RKO (cell line): Measurements from ENCODE around the gene COL27A1.
"Not testable (repeated sequence)": the region's sequence is repeated elsewhere in the genome, so short reads cannot be mapped to it uniquely, and the experiment has no call there.

Experiments
- DNase-seq: peaks from one replicate; pipeline ENCODE4 v3.0.0-alpha.2; 2016; ENCODE audit warnings: low spot score

The COL27A1 gene

DNA sequence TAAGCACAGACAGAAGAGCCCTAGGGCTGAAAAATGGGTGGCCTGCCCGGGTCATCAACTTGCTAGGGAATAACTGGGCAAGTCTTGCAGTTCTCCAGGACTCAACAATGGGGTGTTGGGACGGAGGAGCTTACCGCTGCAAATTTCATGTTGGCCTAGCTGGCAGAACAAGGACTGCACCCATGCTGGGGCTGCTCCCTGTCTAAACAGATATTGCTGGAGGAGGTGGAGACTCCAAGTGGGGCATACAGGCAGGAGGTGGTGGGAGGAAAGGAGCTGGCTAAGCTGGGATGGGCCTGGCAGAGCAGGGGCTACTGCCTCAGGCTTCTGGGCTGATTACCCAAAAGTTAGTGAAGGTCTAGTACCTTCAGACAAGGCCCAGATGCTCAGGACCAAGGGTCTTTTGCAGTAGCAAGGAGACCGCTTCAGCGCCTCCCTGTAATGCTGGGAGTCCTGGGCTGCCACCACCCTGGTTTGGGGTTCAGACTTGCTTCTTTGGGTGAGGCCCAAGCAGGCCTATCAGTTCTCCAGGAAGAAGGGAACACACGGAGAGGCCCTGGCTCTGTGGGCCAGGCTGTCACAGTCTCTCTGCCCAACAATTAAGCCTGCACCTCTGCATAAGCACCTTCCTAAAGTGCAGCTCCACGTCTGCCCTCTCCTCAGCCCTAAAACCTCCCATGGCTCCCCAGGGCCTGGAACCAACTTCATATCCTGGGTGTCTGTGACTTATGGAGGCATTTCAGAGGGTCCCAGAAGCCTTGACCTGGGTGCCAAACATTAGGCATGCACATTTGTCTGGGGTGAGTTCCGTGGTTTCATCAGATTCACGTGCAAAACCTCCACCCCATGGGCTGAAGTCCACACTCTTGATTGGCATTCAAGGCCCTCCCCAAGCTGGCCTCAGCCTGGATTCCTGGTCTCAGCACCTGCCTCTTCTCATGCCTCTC is 32.0 kb upstream of the COL27A1 start:
- DNase-seq = no peak

DNA sequence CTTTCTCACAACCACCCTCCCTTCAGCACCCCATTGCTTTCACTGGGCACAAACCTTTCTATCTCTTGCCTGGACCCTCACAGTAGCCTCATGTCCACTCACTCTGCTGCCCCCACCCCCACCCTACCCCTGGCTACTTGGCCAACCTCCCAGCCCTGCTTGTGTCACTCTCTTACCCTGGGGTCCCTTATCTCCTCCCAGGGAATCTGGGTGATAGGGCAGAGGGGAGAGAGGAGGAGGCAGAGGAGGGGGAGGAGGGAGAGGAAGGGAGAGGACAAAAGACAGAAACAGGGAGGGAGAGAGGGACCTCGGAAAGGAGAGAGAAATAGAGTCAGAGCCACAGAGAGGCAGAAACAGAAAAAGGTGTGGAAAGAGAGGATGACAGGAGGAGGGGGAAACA is 31.2 kb upstream of the COL27A1 start:
- DNase-seq = no peak

DNA sequence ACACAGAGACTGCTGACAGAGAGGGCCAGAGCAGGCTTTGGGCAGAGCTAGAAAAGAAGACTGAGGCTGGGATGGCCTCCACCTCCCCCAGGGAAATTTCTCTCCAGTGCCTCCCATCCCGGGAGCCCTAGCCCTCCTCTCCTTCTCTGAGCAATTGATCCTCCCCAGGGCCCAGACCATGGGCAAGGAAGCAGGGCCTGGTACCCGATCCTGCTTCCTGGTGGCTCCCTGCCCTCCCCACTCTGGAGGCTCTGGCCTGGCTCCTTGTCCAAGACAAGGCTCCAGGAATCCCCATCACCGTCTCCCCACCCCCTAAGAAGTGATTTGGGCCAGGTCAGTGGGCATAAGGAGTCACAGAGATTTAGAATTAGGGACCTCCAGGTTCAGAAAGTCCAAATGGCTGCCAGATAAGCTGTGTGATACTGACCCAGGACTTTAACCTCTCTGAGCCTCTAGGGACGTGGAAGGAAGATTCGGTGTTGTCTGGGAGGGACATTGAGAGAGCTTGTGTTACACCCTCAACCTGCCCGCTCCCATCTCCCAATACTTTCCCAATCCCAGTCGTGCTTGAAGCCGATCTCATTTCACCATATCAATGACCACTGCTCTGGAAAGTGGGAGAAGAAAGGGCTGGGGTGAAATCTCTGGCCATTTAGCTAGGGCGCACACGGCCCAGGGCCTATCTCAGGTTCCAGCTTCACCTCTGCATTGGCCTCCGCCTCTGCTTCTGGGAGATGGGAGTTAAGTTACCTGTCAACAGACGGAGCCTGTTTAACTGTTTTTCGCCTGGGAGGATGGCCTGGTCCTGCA is 30.5 kb upstream of the COL27A1 start:
- DNase-seq = no peak

DNA sequence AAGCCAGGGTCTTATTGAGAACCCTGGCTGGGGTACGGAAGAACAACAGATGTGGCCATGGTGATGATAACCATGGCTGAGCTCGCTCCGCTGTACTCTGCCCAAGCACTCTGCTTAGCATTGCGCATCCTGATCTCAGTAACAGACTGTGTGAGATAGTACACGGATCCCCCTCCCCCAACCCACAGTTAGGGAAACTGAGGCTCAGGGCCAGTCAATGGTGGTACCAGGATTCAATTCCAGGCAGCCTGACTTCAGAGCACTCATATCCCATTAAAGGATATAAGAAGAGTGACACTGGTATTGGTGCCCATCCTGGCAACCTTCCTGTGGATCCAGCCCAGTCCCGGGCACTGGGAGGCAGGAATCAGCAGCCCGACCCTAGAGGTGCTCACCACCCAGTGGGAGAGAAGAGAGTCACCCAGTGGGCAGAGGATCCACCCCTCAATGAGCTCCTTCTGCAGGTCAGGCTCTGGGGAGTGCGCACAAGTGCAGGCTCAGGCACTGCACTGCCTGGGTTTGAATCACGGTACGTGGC is 29.8 kb upstream of the COL27A1 start:
- no peak for DNase-seq

DNA sequence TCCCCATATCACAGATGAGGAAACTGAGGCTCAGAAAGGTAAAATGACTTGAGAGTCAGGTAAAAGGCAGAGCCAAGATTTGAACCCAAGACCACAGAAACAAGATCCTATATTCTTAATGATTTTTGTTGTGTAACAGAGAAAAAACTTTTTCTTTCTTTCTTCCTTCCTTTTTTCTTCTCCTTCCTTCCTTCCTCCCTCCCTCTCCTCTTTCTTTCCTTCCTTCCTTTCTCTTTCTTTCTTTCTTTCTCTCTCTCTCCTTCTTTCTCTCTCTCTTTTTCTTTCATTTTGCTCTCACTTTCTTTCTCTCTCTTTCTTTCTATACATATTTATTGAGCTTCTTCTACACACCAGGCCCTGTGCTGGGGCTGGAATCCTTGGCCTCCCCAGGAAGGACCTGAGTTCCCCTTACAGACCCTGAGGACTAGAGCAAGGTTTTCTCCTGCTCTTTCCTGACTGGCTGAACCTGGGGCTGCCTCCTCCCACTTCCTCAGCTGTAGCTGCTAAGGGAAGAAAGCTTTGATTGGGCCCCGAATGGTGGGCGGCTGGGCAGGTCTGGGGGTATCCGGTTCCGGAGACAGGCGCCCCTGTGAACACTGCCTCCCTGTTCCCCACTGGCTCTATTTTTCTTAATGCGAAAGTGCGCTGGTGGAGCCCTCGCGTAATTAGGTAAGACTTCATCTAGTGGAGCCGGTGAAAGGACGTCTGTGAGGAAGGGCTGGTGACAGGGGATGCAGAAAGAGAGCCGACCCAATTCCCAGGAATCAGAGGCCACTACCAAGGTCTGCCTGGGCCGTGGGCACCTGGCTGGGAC is 28.9 kb upstream of the COL27A1 start:
- no peak for DNase-seq

DNA sequence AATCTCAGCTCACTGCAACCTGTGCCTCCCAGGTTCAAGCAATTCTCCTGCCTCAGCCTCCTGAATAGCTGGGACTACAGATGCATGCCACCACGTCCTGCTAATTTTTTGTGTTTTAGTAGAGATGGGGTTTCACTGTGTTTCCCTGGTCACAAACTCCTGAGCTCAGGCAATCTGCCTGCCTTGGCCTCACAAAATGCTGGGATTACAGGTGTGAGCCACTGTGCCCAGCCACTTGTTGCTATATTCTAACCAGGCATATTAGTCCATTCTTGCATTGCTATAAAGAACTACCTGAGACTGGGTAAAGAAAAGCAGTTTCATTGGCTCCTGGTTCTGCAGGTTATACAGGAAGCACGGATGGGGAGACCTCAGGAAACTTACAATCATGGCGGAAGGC is 26.6 kb upstream of the COL27A1 start:
- not testable (repeated sequence) for DNase-seq

DNA sequence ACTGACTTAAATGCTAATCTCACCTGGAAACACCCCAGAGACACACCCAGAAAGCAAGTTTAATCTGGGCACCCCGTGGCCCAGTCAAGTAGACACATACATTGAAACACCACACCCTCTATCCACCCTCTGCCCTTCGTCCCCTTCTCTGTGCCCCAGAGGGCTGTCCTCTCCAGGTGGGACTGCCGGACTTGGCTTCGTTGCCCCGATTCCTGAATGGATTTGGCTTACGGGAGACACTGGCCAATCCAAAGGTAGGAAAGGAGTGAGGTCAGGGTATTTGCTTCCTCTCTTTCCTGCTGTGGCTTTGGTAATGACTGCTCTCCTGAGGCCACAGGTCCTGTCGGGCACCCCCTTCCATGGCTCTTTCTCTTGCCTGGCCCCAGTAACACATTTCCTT is 25.2 kb upstream of the COL27A1 start:
- no peak for DNase-seq

DNA sequence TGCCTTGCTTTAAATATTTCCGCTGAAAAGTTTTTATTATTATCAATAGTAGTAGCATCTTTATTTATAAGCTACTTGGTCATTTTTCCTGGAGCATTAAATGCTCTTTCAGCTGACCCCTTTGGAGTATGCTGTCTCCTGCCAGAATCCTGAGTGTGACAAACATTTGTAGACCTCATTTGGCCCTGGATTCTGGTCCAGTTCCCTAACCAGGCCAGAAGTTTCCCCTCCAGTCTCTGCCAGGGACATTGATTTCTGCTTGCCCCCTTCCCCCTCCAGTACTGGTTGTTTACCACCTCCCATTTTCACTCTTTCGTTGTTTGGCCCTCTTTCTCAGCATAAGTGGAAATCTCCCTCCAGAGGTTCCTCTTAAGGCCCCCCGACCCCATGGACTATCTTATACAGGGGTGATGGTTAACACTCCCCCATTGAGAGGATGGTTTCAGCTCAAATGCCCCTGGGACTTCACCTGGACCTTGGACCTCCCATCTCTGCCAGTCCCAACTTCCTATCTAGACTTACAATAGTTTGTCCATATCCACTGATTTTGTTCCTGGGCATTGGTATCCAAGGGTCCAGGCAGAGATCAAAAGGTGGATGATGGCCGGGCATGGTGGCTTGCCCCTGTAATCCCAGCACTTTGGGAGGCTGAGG is 24.6 kb upstream of the COL27A1 start:
- DNase-seq = no peak

DNA sequence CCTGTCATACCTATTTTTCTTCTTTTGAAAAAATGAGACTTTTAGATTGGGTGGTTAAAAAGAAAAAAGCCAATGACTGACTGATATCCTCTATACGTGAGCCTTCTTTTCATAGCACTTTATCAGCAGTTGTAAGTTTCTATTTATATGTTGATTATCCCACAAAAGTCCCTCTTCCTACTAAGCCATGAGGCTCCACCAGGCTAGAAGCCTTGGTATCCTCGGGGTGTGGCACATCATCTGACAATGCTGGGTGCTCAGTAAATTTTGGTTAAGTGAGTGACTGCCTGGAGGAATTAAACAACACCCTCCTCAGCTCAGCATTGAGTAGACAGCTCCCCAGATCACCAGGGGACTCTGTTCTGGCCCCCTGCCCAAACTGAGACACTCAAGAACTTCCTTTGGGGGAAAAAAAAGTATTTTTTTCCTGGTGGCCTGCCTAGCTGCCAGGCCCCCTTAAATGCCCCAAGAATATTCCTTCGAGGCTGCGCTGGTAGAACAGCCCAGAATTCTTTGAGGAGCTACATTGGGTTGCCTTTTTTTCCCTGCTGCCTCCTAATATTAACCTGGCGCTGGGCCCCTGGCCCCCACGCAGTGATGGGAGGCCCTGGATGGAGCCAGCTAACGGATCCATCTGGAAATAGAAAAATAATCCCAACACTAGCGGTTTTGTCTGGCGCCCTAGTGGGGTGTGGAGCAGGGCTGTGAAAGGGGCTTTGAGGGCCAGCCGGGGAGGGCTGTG is 23.4 kb upstream of the COL27A1 start:
- DNase-seq = no peak

DNA sequence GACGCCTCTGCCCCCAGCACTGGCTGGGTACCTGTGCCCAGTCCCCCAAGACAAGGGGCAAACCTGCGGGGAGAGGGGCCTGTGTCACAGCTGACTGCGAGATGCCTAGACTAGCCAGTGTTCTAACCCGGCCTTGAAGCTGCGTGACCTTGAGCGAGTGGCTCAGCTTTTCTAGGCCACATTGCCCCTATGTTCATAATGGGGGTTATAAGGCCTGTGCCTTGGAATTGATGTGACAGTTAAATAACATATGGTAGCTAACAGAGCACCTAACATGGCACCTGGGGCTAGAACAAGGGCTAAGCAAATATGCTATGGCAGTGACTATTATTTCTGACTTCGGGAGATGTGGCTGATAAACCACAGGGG is 22.8 kb upstream of the COL27A1 start:
- DNase-seq = no peak

DNA sequence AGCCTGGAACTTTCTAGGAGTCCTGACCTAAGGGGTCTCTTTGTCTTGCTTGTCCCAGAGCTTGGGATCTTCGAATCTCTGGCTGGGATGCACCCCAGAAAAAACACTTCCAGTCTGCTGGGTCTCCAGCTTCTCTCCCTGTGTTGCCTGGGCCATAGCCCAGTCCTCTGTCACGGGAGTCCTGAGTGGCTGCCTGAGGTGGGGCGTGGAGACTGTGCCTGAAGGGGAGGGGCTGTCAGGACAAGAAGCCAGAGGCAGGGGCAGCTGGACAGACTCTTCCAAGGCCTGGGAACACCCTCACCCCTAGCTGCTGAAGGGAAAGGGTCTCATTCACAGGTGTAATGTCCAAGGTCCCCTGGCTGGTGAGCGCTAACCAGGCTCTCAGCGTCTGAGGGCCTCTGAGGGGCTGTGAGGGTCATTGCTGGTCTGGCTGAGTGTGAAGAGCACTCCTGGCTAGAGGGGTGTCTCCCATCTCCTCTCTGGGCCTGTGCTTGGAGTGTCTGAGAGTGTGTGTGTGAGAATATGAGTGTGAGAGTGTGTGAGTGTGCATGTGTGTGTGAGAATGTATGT is 20.4 kb upstream of the COL27A1 start:
- no peak for DNase-seq

DNA sequence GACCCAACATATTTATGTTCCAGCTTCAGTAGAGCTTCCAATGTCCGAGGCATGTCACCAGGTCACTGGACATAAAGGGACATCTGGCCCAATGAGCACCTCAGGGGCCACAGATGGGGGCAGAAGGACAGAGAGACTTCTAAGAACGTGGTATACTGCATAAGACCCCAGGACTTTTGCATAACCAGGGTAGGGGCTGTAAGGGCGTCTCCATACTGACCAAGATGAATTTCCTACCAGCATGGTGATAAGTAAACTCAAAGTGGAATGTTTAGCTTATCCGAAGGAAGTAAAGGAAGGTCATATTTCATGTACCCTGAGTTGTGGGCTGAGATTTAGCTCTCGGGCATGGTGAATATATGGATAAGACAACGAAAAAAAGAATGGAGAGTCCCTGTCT is 17.5 kb upstream of the COL27A1 start:
- DNase-seq = no peak

DNA sequence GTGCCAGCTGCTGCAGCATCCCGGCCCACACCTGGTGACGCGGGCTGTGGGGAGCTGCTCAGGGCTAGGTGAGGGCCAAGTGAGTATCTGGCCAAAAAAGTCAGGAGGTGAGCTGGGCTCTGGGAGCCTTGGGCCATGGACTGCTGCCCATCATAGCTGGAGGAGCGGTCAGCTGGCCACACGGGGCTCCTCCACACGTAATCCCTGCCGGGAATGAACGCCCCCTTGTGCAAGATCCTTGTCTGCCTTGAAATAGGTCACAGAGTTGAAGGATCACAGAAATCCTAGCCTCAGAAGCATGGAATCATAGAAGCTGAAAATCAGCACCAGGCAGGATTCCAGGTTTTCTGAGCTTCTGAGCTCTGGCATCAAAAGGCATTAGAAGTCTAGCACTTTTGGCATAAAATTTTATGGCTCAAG is 16.8 kb upstream of the COL27A1 start:
- DNase-seq = no peak

DNA sequence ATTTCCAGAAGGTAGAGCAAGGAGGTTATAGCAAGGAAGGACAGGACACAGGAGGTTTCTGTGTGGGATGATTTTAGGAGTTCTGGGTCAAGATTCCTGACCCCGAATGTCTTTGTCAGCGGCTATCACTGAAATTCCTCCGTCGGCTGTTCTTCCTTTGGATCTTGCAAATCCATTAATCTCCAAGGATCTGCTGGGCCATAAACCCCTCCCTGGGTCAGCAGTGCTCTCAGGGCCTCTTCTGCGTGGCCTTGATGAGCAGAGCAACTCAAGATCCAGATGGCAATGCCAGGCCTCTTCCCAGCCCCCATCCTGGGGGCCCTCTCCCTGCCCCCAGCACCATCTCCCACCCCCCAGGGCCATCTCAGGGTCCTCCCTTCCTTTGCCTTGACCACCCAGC is 16.3 kb upstream of the COL27A1 start:
- DNase-seq = no peak

DNA sequence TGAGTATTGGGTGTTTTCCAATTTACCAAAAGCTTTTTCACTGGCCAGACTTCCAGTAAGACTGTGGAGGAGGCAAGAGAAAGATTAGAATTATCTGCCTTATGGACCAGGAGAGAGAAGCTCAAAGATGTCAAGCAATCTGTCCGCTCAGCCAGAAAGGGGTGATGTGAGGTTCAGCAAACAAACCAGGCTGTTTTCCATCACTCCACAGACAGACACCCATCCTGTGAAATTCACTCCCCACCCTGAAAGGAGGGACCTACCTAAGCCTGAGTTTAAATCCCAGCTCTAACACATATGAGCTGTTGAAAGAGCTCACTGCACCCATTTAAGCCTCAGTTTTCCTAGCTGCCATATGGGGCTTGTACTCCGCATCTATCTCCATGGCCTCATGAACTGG is 14.9 kb upstream of the COL27A1 start:
- DNase-seq = no peak

DNA sequence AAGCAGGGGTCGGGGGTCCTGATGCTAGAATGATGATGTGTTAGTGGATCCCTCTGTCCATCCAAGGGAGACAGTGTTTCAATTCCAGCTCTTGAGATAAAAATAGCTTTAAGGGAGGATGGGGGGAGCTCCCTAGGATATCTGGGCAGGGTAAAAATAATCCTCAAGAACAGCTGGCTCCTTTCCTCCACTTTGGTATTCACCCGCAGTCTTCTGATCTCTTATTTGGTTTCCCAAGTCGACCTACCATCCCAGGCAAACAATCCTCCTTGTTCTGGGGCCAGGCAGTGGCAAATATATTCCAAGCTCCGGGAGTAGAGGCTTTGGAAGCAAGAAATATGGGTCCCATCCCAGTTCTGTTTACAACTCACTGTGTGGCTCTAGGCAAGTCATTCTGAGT is 14.5 kb upstream of the COL27A1 start:
- DNase-seq = no peak

DNA sequence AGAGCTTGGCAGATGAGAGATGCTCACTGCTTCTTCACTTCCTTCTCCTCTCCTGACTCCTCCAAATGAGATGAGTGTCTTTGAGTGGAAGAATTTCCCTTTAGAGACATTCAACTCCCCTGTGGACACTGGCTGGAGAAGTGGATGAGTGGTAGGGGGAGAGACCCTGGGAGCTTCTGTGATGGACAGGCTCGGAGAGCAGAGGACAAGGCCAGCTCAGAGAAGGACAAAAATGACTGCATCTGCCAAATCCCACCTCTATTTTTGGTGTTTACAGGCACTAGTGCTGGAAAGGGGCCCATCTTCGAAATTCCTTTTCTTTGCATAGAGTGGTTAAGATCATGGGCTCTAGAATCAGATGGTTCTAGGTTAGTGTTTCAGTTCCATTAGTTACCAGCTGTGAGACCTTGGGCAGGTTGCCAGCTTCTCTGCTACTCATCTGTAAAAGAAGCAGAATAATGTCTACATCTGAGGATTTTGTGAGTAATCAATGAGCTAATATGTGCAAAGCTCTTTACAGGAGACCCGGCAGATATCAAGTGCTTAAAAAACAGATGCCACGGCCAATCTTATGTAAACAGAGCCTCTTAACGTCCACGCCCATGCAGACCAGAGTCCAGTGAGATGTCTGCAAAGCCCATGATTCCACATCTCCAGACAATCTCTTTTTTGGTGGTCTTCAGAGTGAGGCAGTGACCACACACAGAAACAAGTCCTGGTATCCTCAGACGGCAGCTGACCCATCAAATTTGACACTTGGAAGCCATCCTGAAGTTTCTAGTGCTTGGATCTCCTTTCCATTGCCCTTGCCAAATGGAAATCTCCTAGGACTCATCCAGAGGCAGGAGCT is 13.6 kb upstream of the COL27A1 start:
- peak; percentile 17 for DNase-seq

DNA sequence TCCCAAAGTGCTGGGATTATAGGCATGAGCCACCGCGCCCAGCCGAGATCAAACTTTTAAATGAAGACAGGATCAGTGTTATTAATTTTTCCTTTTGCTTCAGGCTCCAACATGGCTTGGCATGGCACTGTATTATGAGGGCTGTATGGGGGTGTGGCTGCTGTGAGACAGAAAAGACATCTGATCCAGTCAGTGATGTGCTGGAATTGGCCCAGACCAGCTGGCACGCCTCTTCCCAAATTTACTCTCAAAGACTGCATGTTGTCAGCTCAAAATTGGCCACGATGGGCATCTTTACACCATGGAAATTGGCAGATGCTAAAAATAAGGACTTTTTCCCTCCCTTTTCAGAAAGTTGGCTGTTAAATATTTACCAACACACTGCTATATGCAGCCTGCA is 12.1 kb upstream of the COL27A1 start:
- no peak for DNase-seq

DNA sequence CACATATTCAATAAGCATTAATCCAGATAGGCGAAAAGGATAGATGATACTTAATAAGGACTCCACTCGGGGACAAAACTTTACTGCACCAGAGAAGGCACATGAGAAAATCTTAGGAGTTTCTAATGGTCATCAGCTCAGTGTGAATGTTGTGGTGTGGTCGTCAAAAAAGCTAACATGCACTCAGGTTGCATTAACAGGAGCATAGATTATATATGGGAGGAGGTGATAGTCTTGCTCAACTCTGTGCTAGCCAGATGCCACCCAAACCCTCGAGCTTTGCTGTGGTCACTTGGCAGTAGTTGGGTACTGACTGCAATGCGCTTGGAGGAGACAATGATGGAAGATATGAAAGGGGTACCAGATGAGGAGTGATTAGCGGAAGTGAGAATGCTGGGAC is 8.6 kb upstream of the COL27A1 start:
- DNase-seq = no peak

DNA sequence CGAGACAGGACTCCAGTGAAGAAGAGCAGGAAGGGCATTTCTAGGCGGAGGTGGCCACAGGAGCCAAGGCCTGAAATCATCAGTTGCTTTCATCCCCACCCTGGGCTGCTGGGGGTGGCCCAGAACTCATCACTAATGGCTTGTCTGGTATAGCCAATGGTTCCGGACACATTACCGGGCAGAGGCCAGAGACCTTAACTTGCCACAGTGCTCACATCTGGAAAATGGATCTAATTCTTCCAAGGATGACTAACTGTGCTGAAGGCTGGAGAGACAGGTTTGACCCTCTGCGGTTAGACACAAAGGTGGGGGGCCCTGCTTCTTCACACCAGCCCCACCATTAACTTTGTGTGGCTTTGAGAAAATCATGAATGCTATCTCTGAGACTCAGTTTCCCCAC is 6.2 kb upstream of the COL27A1 start:
- DNase-seq = no peak
